ENCODE results near the gene TET1. TPM values are rescaled to one million over a fixed set of nuclear protein-coding genes. Genes with fewer than 3 reads are reported as not detected.
A peak's percentile ranks its signal among the peaks of the same experiment; 100 is the strongest.

Gene TET1
- total RNA-seq, 1 experiment from 2014 or later, result 2.3 TPM

DNA sequence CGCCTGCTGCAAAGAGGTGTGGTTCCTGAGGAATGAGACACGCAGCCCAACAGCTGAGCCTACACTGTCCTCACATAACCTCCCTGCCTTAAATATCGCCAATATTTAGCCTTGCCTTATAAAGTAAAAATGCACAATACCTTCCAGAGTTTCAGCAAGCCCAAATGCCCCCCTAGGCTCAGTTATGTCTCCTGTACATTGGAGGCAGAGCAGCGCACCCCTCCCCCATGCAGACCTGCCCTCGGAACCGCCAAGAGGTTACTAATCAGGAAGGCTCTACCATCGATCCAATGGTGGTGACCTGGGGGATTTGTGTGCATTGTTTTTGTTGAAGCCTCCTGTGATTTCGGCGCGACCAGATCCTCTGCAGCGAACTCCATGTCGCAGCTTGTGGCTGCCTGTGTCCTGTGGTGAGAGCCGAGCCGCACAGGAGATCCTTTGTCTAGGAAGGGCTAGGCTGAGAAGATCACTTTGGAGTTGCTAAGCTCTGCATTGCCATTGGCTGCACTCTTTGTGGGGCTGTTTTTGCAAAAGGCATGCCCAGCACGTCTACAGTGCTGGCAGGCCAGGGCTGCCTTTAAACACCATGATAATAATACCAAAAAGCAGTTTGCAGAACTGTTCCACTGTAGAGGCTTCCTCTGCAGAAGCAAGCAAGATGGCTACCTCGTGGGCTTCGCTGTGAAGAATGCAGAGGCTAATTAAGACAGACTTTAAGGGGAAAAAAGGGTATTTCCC, 40.1 kb downstream of the TET1 start:
- in situ Hi-C loops (cut with HindIII; ENCODE audit: low pct_unique_long_range_greater_than_20kb, low sequenced_read_pairs), result no loop called here

GRCh38 chr10:68601501-68602265, 41.5 kb downstream of the TET1 start:
- Histone ChIP-seq H3K27me3 (ENCODE audit: control insufficient read depth, insufficient read depth, low read length) (no peaks in the 10 kb centered on the region), H3K4me3 (ENCODE audit: low read depth in 2 of 2, low read length in 2 of 2) (no peak overlapping the region), H3K27ac (ENCODE audit: low read length) (no peak overlapping the region; the same call in 1 of the 2 replicates), H3K4me1 (ENCODE audit: control insufficient read depth, insufficient read depth, low read length) (peaks cover 21% of the 10 kb centered on the region), H3K36me3 (ENCODE audit: control insufficient read depth, insufficient read depth, low read length) (no peaks in the 10 kb centered on the region), H3K9me3 (ENCODE audit: control insufficient read depth, insufficient read depth, low read depth, low read length) (no peaks in the 10 kb centered on the region)
- POLR2A ChIA-PET, result no interaction called here
- TF ChIP-seq TCF7L2 (IDR thresholded peaks at IDR 0.05; ENCODE audit: low read depth, low read length), result no peak
- no peak for TF ChIP-seq REST (IDR thresholded peaks at IDR 0.05; ENCODE audit: insufficient read depth in 1 of 2, low read depth in 2 of 2, low read length in 1 of 2)
- TF ChIP-seq SIN3A (IDR thresholded peaks at IDR 0.05; ENCODE audit: borderline replicate concordance, insufficient read depth, low read depth, low read length), result no peak
- TF ChIP-seq CTCF (IDR thresholded peaks at IDR 0.05), result no peak
- no peak for TF ChIP-seq POLR2AphosphoS5 (IDR thresholded peaks at IDR 0.05; ENCODE audit: low read depth, low read length)
- intact Hi-C loops (cut with micrococcal nuclease; ENCODE audit: unreplicated experiment) (no loop called here), in situ Hi-C loops (cut with HindIII; ENCODE audit: low pct_unique_long_range_greater_than_20kb, low sequenced_read_pairs) (no loop called here)
- no TSS peak for BruUV-seq (replicated peaks)
- CTCF ChIA-PET, result interaction anchor here (0.5 kb wide), 1 partner anchor 226 kb away, joined by 3 read pairs; the partner anchor contains the start of gene STOX1
- ATAC-seq (no peak), DNase-seq (ENCODE audit: low read depth, low spot score) (no peak)

More for the DNA sequence above, 40.1 kb downstream of the TET1 start:
- intact Hi-C loops (cut with micrococcal nuclease; ENCODE audit: unreplicated experiment), result no loop called here
- TF ChIP-seq REST (IDR thresholded peaks at IDR 0.05; ENCODE audit: insufficient read depth in 1 of 2, low read depth in 2 of 2, low read length in 1 of 2) (0 out of 4 replicates have a peak, but pooled peaks of 1 of the 2 experiments have one; percentile 48), SIN3A (IDR thresholded peaks at IDR 0.05; ENCODE audit: borderline replicate concordance, insufficient read depth, low read depth, low read length) (no peak)
- Histone ChIP-seq H3K4me3 (ENCODE audit: low read depth in 2 of 2, low read length in 2 of 2) (peak overlapping the region; percentile 40 to 64), H3K9me3 (ENCODE audit: control insufficient read depth, insufficient read depth, low read depth, low read length) (no peaks in the 10 kb centered on the region), H3K4me1 (ENCODE audit: control insufficient read depth, insufficient read depth, low read length) (peaks cover 21% of the 10 kb centered on the region), H3K27ac (ENCODE audit: low read length) (peak overlapping the region; percentile 88), H3K27me3 (ENCODE audit: control insufficient read depth, insufficient read depth, low read length) (no peaks in the 10 kb centered on the region), H3K36me3 (ENCODE audit: control insufficient read depth, insufficient read depth, low read length) (no peaks in the 10 kb centered on the region)
- CTCF ChIA-PET, result no interaction called here
- POLR2A ChIA-PET, result no interaction called here
- ATAC-seq (peak; percentile 96), DNase-seq (ENCODE audit: low read depth, low spot score) (peak; percentile 20)
- BruUV-seq (replicated peaks), result no TSS peak

Measured in Panc1 (cell line).